Esophagus muscularis mucosa (tissue), 4 donors: ENCODE measurements around the gene KLRF1.

Experiments used
- CTCF ChIP-seq, 3 experiments: fragments of 200-600 bp in 2 of 3; fragments of 450-650 bp in 1 of 3; sonication (generic) in 2 of 3; IDR thresholded peaks; one replicate each; pipeline ENCODE4 v1.5.1; 2017 to 2019; ENCODE audit warnings: antibody characterized with exemption in 3 of 3, mild to moderate bottlenecking in 2 of 3, moderate library complexity in 1 of 3
- EP300 ChIP-seq: sonication (generic); formaldehyde crosslinking; IDR thresholded peaks from one replicate; pipeline ENCODE4 v1.6.1; 2017; ENCODE audit warnings: antibody characterized with exemption
- POLR2A ChIP-seq: fragments of 450-650 bp; IDR thresholded peaks from one replicate; pipeline ENCODE4 v1.6.1; 2017; ENCODE audit warnings: antibody characterized with exemption, moderate library complexity, mild to moderate bottlenecking, low read depth
- POLR2AphosphoS5 ChIP-seq, 2 donors: sonication (generic); formaldehyde crosslinking; IDR thresholded peaks; one replicate each; pipeline ENCODE4 v1.6.1; 2017; ENCODE audit warnings: antibody characterized with exemption in 2 of 2

GRCh38 chr12:9827209-9827888, at the start of gene KLRF1:
- TF ChIP-seq CTCF (IDR thresholded peaks at IDR 0.05) (no peak), POLR2AphosphoS5 (IDR thresholded peaks at IDR 0.05) (no peak), POLR2A (no peak), EP300 (no peak)
